ENCODE results near the gene CYP3A4. TPM values are rescaled to one million over a fixed set of nuclear protein-coding genes. Genes with fewer than 3 reads are reported as not detected.
"Not testable (repeated sequence)": the region's sequence is repeated elsewhere in the genome, so short reads cannot be mapped to it uniquely, and the experiment has no call there.

CYP3A4 gene
- total RNA-seq, 2 experiments from 2014 or later: not detected

GRCh38 chr7:99730238-99730810, 53.7 kb downstream of the CYP3A4 start:
- POLR2A ChIA-PET: no interaction called here
- CTCF ChIA-PET: no interaction called here

DNA sequence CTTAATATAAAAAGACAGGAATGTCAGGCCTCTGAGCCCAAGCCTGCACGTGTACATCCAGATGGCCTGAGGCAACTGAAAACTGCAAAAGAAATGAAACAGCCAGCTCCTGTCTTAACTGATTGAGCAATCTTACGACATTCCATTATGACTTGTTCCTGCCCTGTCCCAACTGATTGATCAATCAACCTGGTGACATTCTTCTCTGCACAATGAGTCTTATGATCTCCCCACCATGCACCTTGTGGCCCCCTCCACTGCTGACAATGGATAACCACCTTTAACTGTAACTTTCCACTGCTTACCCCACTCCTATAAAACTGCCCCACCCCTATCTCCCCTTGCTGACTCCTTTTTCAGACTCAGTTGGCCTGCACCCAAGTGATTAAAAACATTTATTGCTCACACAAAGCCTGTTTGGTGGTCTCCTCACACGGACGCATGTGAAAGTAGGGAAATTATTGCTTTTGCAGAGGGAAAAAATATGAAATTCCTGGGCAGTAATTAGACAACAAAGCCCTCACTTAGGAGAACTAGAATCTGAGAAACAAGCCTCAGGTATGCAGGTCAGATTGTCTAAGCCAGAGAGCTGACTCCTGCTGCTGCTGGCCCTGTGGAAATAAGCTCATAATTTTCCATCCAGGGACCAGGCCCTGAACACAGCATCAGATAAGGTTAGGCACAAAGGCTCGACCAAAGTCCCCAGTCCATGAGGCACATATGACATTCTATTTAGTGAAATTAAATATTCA, 54.3 kb downstream of the CYP3A4 start:
- POLR2A ChIA-PET: no interaction called here
- CTCF ChIA-PET: no interaction called here

- ChIA-PET CTCF (no interaction called here), POLR2A (no interaction called here)
Measured at GRCh38 chr7:99728615-99729014, 55.4 kb downstream of the CYP3A4 start.

DNA sequence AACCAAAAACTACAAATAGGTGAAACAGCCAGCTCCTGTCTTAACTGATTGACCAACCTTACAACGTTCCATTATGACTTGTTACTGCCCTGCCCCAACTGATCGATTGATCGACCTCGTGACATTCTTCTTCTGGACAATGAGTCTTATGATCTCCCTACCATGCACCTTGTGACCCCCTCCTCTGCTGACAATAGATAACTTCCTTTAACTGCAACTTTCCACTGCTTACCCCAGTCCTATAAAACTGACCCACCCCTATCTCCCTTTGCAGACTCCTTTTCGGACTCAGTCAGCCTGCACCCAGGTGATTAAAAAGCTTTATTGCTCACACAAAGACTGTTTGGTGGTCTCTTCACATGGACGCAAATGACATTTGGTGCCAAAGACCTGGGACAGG, 60.8 kb downstream of the CYP3A4 start:
- POLR2A ChIA-PET, CTCF ChIA-PET: not testable (repeated sequence)

- ChIA-PET POLR2A (no interaction called here), CTCF (no interaction called here)
Measured at GRCh38 chr7:99720800-99721595, 63.0 kb downstream of the CYP3A4 start.

DNA sequence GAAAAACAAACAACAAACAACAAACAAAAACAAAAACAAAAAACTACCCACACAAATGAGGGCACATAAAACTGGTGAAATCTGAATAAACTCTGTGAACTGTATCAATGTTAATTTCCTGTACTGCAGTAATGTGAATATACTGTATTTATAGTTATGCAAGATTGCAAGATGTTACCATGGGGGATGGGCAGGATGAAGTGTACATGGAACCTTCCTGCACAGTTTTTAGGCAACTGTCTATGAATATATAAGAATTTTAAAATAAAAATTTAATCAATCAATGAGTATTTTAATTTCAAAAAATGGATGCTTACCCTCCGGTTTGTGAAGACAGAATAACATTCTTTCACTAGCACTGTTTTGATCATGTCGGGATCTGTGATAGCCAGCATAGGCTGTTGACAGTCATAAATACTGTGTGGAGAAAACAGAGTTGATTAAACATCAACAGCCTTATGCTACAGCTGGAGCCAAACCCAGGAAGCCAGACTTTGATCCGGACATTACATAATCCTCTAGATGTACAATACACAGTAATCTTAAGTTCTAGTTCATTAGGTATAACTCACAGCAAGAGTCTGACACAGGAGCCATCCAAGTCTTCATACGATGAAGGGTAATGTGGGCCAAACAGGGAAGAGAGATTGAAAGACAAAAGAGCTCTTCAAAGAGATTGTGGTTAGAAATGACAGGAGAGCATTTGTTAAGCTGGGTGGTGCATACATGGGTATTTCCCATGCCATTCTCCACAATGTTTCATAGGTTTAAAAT, 63.8 kb downstream of the CYP3A4 start:
- POLR2A ChIA-PET: no interaction called here
- CTCF ChIA-PET: no interaction called here

- POLR2A ChIA-PET: interaction anchor here (0.6 kb wide), 1 partner anchor 916 kb away, joined by 4 read pairs; no protein-coding TSS in a partner anchor
- CTCF ChIA-PET: no interaction called here
Measured at GRCh38 chr7:99713995-99714570, 69.9 kb downstream of the CYP3A4 start.

- CTCF ChIA-PET: no interaction called here
- POLR2A ChIA-PET: no interaction called here
Measured at GRCh38 chr7:99709838-99710578, 74.0 kb downstream of the CYP3A4 start.

GRCh38 chr7:99709260-99709659, 74.7 kb downstream of the CYP3A4 start:
- POLR2A ChIA-PET: no interaction called here

DNA sequence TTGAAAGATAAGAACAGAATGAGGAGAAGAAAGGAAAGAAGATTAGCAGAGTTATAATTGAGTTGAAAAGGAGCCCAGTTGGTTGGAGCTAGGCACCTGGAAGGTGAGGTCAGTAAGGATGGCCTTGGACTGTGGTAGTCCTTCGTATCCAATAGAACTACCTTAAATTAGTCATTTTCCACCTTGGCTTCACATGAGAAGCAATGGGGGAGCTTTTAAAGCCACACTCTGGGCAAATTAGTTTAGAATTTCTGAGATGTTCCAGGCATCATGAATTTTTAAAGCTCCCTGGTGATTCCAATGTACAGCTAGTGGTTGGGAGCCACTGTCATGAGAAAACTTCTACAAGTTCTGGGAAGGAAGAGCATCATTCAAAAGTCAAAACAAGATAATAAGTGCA, 76.9 kb downstream of the CYP3A4 start:
- ChIA-PET CTCF (no interaction called here), POLR2A (no interaction called here)

More at GRCh38 chr7:99709260-99709659, 74.7 kb downstream of the CYP3A4 start:
- CTCF ChIA-PET: no interaction called here

Other genes with a start within 250 kb of the CYP3A4 start
- 1 to 10 TPM; 7.1 to 7.3 TPM for gene FAM200A, start 232.1 kb downstream of the CYP3A4 start, total RNA-seq
- 10 to 100 TPM; 54.9 to 57.1 TPM for gene ZNF655, start 225.5 kb downstream of the CYP3A4 start, total RNA-seq
- gene TMEM225B, start 185.9 kb downstream of the CYP3A4 start, total RNA-seq: under 1 TPM; 0.80 to 0.86 TPM
- 10 to 100 TPM; 24.8 to 27.8 TPM for gene ZSCAN25, start 167.2 kb downstream of the CYP3A4 start, total RNA-seq
- under 1 TPM in 1 of 2 experiments, not detected in 1; 0.08 TPM for gene CYP3A5, start 104.2 kb downstream of the CYP3A4 start, total RNA-seq
- not detected for gene CYP3A7, start 49.0 kb downstream of the CYP3A4 start, total RNA-seq
- not detected for gene CYP3A43, start 43.8 kb upstream of the CYP3A4 start, total RNA-seq
- gene OR2AE1, start 92.8 kb upstream of the CYP3A4 start, total RNA-seq: not detected
- gene TRIM4, start 135.3 kb upstream of the CYP3A4 start, total RNA-seq: 10 to 100 TPM; 24.7 to 25.5 TPM
- under 1 TPM; 0.32 to 0.59 TPM for gene GJC3, start 145.4 kb upstream of the CYP3A4 start, total RNA-seq
- gene AZGP1, start 191.8 kb upstream of the CYP3A4 start, total RNA-seq: not detected
- gene ZKSCAN1, start 231.4 kb upstream of the CYP3A4 start, total RNA-seq: 10 to 100 TPM; 40.4 to 44.6 TPM

All from activated CD8-positive, alpha-beta memory T cell treated with anti-CD3 and anti-CD28 coated beads for 36 hours (primary cell).